Measurements from ENCODE around the gene UGT1A8.
"Not testable (repeated sequence)": the region's sequence is repeated elsewhere in the genome, so short reads cannot be mapped to it uniquely, and the experiment has no call there.

Gene UGT1A8

GRCh38 chr2:233617476-233617875, at the start of gene UGT1A8:
TSS of gene UGT1A8 (plus strand) at chr2:233617633. CDS start at chr2:233617708, 75 bp downstream.
- not testable (repeated sequence) for DNase-seq

- no peak for DNase-seq
Measured at GRCh38 chr2:233571001-233571400, 46.4 kb upstream of the UGT1A8 start.

DNA sequence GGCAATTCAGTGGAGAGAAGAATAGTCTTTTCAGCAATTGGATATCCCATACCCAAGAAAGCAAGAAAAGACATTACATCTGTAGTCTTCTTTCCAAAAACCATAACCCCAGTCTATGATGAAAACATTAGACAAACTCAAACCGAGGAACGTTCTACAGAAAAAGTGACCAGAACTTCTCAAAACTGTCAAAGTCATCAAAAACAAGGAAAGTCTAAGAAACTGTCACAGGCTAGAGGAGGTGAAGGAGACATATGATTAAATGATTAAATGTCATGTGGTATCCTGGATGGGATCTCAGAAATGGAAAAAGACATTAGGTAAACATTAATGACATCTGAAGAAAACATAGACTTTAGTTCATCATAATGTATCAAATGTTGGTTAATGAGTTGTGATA, 46.0 kb upstream of the UGT1A8 start:
- DNase-seq: no peak

- DNase-seq: no peak
Measured at GRCh38 chr2:233572468-233572867, 45.0 kb upstream of the UGT1A8 start.

GRCh38 chr2:233577341-233577740, 40.1 kb upstream of the UGT1A8 start:
- not testable (repeated sequence) for DNase-seq

DNA sequence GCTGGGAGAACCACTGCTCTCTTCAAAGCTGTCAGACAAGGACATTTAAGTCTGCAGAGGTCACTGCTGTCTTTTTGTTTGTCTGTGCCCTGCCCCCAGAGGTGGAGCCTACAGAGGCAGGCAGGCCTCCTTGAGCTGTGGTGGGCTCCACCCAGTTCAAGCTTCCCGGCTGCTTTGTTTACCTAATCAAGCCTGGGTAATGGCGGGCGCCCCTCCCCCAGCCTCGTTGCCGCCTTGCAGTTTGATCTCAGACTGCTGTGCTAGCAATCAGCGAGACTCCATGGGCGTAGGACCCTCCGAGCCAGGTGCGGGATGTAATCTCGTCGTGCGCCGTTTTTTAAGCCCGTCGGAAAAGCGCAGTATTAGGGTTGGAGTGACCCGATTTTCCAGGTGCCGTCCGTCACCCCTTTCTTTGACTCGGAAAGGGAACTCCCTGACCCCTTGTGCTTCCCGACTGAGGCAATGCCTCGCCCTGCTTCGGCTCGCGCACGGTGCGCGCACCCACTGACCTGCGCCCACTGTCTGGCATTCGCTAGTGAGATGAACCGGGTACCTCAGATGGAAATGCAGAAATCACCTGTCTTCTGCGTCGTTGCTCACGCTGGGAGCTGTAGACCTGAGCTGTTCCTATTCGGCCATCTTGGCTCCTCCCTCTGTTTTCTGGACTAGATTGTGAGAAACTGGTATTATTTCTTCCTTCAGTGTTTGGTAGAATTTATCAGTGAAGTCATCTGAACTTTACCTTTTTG, 34.0 kb upstream of the UGT1A8 start:
- DNase-seq: not testable (repeated sequence)

DNA sequence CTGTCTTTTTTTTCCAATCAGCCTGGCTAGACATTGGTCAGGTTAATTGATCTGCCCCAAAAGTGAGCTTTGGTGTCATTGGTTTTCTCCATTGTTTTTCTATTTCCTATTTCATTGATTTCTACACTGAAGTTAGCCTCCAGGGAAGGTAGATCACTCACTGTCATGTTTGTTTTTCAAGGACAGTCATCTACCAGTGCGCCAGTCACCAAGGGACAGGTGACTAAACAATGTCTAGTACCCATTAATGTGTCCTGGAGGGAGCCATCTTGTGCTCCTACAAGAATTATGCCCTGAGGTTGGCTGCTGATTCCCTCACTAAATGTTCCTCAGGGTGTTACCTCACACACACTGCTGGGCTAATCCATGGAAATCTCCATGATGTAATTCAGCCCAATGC, 33.2 kb upstream of the UGT1A8 start:
- peak; percentile 28 for DNase-seq

GRCh38 chr2:233588400-233588799, 29.0 kb upstream of the UGT1A8 start:
- DNase-seq: no peak

GRCh38 chr2:233592706-233593105, 24.7 kb upstream of the UGT1A8 start:
- not testable (repeated sequence) for DNase-seq

GRCh38 chr2:233593201-233593600, 24.2 kb upstream of the UGT1A8 start:
- DNase-seq: no peak

- no peak for DNase-seq
Measured at GRCh38 chr2:233597522-233597921, 19.9 kb upstream of the UGT1A8 start.

DNA sequence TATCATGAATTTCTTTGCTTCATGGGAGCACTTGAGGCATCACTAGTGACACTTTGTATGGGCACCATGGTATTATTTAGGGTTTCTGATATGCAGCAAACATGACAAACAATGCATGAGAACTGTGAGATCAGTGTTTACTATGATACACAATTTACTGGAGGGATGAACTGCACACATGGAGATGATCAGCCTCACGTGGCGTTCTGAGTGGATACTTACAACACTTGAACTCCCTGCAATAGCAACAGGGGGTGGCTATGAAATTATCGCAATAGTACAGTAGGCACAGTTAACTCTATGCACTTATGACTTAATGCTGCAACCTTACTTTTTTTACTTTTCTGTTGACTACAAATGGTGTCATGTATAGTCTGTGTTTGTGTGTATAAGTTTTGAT, 18.5 kb upstream of the UGT1A8 start:
- DNase-seq: peak; percentile 4

GRCh38 chr2:233600386-233600785, 17.0 kb upstream of the UGT1A8 start:
- DNase-seq: no peak

GRCh38 chr2:233602076-233602475, 15.4 kb upstream of the UGT1A8 start:
- no peak for DNase-seq

DNA sequence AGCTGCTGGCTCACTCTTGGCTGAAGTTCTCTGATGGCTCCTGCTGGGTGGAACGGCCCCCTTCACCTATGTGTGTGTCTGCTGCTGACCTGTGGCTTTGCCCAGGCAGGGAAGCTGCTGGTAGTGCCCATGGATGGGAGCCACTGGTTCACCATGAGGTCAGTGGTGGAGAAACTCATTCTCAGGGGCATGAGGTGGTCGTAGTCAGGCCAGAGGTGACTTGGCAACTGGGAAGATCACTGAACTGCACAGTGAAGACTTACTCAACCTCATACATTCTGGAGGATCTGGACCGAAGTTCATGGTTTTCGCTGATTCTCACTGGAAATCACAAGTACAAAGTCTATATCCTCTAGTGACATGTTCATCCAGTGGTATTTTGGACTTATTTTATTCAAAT, 13.9 kb upstream of the UGT1A8 start:
- no peak for DNase-seq

DNA sequence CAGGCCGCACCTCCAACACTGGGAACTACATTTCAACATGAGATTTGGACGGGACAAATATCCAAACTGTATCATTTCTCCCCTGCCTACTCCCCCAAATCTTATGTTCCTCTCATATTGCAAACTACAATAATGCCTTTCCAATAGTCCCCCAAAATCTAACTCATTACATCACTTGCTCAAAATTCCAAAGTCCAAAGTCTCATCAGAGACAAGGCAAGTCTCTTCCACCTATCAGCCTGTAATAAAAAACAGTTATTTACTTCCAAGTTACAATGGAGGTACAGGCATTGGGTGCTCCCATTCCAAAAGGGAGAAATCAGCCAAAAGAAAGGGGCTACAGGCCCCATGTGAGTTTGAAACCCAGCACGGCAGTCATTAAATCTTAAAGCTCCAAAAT, 12.6 kb upstream of the UGT1A8 start:
- DNase-seq: no peak

DNA sequence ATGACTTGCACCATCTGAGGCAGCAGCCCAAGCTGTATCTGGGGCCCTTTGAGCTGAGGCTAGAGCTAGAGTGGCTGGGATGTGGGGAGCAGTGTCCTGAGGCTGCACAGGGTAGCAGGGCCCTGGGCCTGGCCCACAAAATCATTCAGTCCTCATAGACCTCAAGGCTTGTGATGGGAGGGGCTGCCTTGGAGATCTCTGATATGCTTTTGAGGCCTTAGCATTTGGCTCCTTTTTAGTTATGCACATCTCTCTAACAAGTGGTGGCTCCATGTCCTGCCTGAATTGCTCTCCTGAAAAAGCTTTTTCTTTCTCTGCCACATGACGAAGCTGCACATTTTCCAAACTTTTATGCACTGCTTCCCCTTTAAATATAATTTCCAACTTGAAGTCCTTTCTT, 11.8 kb upstream of the UGT1A8 start:
- no peak for DNase-seq

DNA sequence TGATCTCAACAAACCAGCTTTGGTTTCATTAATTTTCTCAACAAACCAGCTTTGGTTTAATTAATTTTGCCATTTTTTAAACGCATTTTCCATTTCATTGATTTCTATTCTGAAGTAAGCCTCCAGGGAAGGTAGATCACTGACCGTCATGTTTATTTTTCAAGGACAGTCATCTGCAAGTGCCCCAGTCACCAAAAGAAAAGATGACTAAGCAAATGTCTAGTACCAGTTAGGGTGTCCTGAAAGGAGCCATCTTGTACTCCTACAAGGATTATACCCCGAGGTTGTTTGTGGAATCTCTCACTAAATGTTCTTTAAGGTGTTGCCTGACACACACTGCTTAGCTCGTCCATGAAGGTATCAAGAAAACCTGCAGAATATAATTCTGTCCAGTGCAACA, 6.1 kb upstream of the UGT1A8 start:
- DNase-seq: no peak

GRCh38 chr2:233620204-233620603, 2.8 kb downstream of the UGT1A8 start:
- DNase-seq: no peak

DNA sequence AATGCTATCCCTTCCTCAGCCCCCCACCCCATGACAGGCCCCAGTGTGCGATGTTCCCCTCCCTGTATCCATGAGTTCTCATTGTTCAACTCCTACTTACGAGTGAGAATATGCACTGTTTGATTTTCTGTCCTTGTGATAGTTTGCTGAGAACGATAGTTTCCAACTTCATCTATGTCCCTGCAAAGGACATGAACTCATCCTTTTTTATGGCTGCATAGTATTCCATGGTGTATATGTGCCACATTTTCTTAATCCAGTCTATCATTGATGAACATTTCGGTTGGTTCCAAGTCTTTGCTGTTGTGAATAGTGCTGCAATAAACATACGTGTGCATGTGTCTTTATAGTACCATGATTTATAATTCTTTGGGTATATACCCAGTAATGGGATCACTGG, 4.4 kb downstream of the UGT1A8 start:
- DNase-seq: not testable (repeated sequence)

DNA sequence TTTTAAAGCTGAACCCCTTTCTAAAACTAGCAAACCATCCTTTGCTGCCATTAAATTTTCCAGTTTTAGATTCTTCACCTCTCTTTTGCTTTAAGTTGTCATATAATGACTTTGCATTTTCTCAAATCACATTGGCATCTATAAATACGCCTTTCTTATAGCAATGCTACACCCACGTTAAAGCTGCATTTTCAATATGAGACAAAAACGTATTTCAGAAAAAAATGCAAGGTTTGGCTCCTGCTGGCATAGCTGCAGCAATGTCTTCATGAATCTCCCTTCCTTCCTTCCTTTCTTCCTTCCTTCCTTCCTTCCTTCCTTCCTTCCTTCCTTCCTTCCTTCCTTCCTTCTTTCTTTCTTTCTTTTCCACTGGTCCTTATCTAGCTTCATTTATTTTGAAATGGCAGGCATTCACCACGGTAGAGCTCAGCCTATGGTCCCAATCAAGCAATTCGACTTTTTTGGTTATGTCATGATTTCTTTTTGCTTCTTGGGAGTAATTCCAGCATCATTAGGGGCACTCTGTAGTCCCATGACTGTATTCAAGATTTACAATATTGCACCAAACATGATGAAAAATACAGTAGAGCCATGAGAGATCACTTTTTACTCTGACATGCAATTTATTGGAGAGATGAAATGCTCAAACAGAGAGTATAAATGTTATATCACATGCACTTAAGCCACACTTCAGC, 10.0 kb downstream of the UGT1A8 start:
- DNase-seq: no peak

DNA sequence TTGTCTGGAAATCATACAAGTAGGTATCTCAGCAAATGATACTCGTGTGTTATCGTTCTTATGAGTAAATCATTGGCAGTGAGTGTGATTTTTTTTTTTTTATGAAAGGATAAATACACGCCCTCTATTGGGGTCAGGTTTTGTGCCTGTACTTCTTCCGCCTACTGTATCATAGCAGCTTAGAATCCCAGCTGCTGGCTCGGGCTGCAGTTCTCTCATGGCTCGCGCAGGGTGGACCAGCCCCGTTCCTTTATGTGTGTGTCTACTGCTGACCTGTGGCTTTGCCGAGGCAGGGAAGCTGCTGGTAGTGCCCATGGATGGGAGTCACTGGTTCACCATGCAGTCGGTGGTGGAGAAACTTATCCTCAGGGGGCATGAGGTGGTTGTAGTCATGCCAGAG, 18.9 kb downstream of the UGT1A8 start, which contains the start of gene UGT1A10:
Gene UGT1A10 (plus strand): TSS at position 143 of the 400 bp plus-strand sequence. CDS start 75 bp downstream, at position 218.
- DNase-seq: not testable (repeated sequence)

DNA sequence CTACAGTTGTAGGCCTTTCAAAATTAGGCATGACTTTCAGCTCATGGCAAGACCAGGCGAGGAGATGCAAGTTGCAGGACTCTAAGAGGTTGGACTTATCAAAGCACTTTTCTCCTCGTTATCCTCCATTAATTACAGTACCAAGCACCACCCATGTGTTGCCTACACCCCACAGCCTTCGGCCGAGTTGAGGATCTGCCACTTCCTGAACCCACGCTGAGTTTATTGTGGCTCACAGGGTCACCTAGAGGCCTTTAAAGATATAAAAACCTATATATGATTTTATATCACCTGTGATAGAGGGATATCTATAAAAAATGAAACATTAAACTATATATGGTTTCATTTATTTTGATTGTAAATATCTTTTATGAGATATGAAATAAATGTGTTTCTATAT, 21.4 kb downstream of the UGT1A8 start:
- DNase-seq: no peak

DNA sequence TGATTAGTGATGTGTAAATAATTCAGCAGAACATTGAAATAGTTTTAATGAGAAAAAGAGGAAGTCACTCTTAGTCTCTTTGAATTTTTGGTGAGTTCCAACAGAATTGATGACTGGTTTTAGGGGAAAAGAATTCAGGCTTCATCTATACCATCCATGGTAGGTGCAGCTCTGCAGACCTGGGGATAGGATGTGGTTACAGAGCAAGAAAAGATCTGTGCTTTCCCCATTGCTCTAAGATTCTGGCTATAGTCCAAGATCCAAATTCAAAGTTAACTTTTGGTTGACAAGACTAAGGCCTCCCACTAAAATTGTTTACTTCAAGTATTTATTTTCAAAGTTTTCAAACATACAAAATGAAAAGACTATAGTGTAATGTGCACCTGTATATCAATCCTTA, 22.4 kb downstream of the UGT1A8 start:
- DNase-seq: no peak

All from NCI-H510A (cell line).